Measurements from ENCODE around the gene QSOX1.

DNA sequence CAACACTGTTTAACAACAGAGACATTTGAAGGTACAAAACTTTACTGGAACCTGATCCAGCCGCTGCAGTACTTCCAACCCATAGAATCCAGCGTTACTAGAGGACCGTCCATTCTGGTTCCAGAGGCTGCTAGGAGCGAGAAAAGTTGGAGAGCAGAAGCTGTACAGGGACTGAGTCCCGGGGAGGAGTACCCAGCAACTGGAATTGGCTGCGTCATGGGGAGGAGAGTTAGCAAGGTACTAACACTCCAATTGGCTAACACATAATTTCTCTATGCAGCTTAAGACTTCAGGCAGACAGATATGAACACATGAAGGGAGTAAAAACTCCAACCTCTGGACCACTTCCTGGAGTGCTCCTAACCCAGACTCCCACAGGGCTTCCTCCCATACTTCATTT, 2.1 kb upstream of the QSOX1 start:
- TF ChIP-seq SUZ12 (IDR thresholded peaks at IDR 0.05; ENCODE audit: extremely low read depth, insufficient read depth, insufficient read length): no peak
- no peak for TF ChIP-seq ZNF274 (IDR thresholded peaks at IDR 0.05; ENCODE audit: low read depth, low read length)
